ENCODE data around the gene TSPAN31. TPM values are rescaled to one million over a fixed set of nuclear protein-coding genes. Genes with fewer than 3 reads are reported as not detected.
"Not testable (repeated sequence)": the region's sequence is repeated elsewhere in the genome, so short reads cannot be mapped to it uniquely, and the experiment has no call there.

Gene TSPAN31
- total and polyA plus RNA-seq, 8 donors: 33.5 to 83.8 (median 70.4) TPM

- no peak for TF ChIP-seq CTCF (IDR thresholded peaks at IDR 0.05)
- peaks cover 0 to 84% of the 10 kb centered on the region in 2 donors for H3K36me3 ChIP-seq
- intact Hi-C loops (cut with DNase I): no loop called here
- H3K9me3 ChIP-seq: no peaks in the 10 kb centered on the region
- no peak for DNase-seq
- ATAC-seq: no peak
- no peak overlapping the region for H3K4me3 ChIP-seq
- no peaks in the 10 kb centered on the region for H3K27me3 ChIP-seq
- no peaks in the 10 kb centered on the region for H3K4me1 ChIP-seq
- no peak overlapping the region for H3K27ac ChIP-seq
Measured at GRCh38 chr12:57713209-57713608, 31.6 kb upstream of the TSPAN31 start.

- H3K4me1 ChIP-seq; intact Hi-C loops (cut with DNase I); ATAC-seq; DNase-seq; H3K27ac ChIP-seq; H3K27me3 ChIP-seq; H3K9me3 ChIP-seq; H3K4me3 ChIP-seq: not testable (repeated sequence)
- H3K36me3 ChIP-seq: peaks cover 0 to 93% of the 10 kb centered on the region in 2 donors
Measured at GRCh38 chr12:57715036-57715748, 29.6 kb upstream of the TSPAN31 start.

- intact Hi-C loops (cut with DNase I): no loop called here
- Histone ChIP-seq H3K4me3 (no peak overlapping the region), H3K9me3 (no peaks in the 10 kb centered on the region), H3K36me3 (peaks cover 0 to 96% of the 10 kb centered on the region in 2 donors), H3K27me3 (no peaks in the 10 kb centered on the region), H3K4me1 (no peaks in the 10 kb centered on the region), H3K27ac (no peak overlapping the region)
- ATAC-seq (no peak), DNase-seq (no peak)
- no peak for TF ChIP-seq CTCF (IDR thresholded peaks at IDR 0.05)
Measured at GRCh38 chr12:57715786-57716185, 29.1 kb upstream of the TSPAN31 start.

GRCh38 chr12:57716305-57716704, 28.5 kb upstream of the TSPAN31 start:
- H3K27ac ChIP-seq: no peak overlapping the region
- DNase-seq (no peak), ATAC-seq (no peak)
- H3K36me3 ChIP-seq: peaks cover 0 to 100% of the 10 kb centered on the region in 2 donors
- no peak overlapping the region for H3K4me3 ChIP-seq
- TF ChIP-seq CTCF (IDR thresholded peaks at IDR 0.05): no peak
- H3K4me1 ChIP-seq: no peaks in the 10 kb centered on the region
- intact Hi-C loops (cut with DNase I): no loop called here
- no peaks in the 10 kb centered on the region for H3K27me3 ChIP-seq
- no peaks in the 10 kb centered on the region for H3K9me3 ChIP-seq

- intact Hi-C loops (cut with DNase I): no loop called here
- no peaks in the 10 kb centered on the region for H3K27me3 ChIP-seq
- no peaks in the 10 kb centered on the region for H3K9me3 ChIP-seq
- DNase-seq (no peak), ATAC-seq (no peak)
- peaks cover 0 to 100% of the 10 kb centered on the region in 2 donors for H3K36me3 ChIP-seq
- H3K27ac ChIP-seq: no peak overlapping the region
- no peaks in the 10 kb centered on the region for H3K4me1 ChIP-seq
- no peak overlapping the region for H3K4me3 ChIP-seq
- no peak for TF ChIP-seq CTCF (IDR thresholded peaks at IDR 0.05)
Measured at GRCh38 chr12:57717131-57717530, 27.7 kb upstream of the TSPAN31 start.

Measured in left lung (tissue), 10 donors.